T-helper 2 cell treated with Interferon-gamma antibody and Interleukin-4, amounts not matched to agents 5 μg/mL and 100 μg/mL, for 36 hours (primary cell): ENCODE results near the gene TMCO5A.

Experiments
- DNase-seq: peaks from one replicate; pipeline ENCODE4 v3.0.0; 2021; ENCODE audit warnings: low spot score
- H3K27ac Mint-ChIP-seq: one replicate; pipeline ENCODE4 v1.8.0; 2021; ENCODE audit warnings: mild to moderate bottlenecking, mixed read lengths
- H3K27me3 Mint-ChIP-seq: one replicate; pipeline ENCODE4 v1.8.0; 2021; ENCODE audit warnings: low read depth, mixed read lengths
- H3K36me3 Mint-ChIP-seq: one replicate; pipeline ENCODE4 v1.8.0; 2021; ENCODE audit warnings: low read depth, mixed read lengths
- H3K4me1 Mint-ChIP-seq: one replicate; pipeline ENCODE4 v1.8.0; 2021; ENCODE audit warnings: low read depth, mixed read lengths
- H3K4me3 Mint-ChIP-seq: one replicate; pipeline ENCODE4 v1.8.0; 2022; ENCODE audit warnings: mild to moderate bottlenecking, moderate library complexity, mixed read lengths
- H3K9me3 Mint-ChIP-seq: one replicate; pipeline ENCODE4 v1.8.0; 2021; ENCODE audit warnings: mixed read lengths

The TMCO5A gene

GRCh38 chr15:37934340-37934739 lies at the start of gene TMCO5A:
Gene TMCO5A (plus strand): TSS chr15:37934640. CDS start chr15:37936324, 1,684 bp downstream.
- Mint-ChIP-seq H3K36me3 (no peaks in the 10 kb centered on the region), H3K4me1 (no peaks in the 10 kb centered on the region)

GRCh38 chr15:37885651-37886050 lies 48.8 kb upstream of the TMCO5A start:
- no peaks in the 10 kb centered on the region for H3K27me3 Mint-ChIP-seq
- no peaks in the 10 kb centered on the region for H3K4me1 Mint-ChIP-seq
- DNase-seq: no peak
- H3K4me3 Mint-ChIP-seq: no peak overlapping the region
- no peaks in the 10 kb centered on the region for H3K36me3 Mint-ChIP-seq
- no peak overlapping the region for H3K27ac Mint-ChIP-seq
- H3K9me3 Mint-ChIP-seq: no peaks in the 10 kb centered on the region

More at GRCh38 chr15:37934340-37934739, at the start of gene TMCO5A:
- no peak for DNase-seq
- Mint-ChIP-seq H3K9me3 (no peaks in the 10 kb centered on the region), H3K4me3 (no peak within 1 kb of the TSS), H3K27ac (no peak within 1 kb of the TSS), H3K27me3 (no peaks in the 10 kb centered on the region)

- no peak overlapping the region for H3K27ac Mint-ChIP-seq
- DNase-seq: no peak
- no peaks in the 10 kb centered on the region for H3K27me3 Mint-ChIP-seq
- H3K4me3 Mint-ChIP-seq: no peak overlapping the region
- H3K4me1 Mint-ChIP-seq: no peaks in the 10 kb centered on the region
- no peaks in the 10 kb centered on the region for H3K36me3 Mint-ChIP-seq
- no peaks in the 10 kb centered on the region for H3K9me3 Mint-ChIP-seq
Measured at GRCh38 chr15:37888356-37888755, 46.1 kb upstream of the TMCO5A start.

GRCh38 chr15:37891766-37892368 lies 42.6 kb upstream of the TMCO5A start:
- no peak for DNase-seq
- H3K27ac Mint-ChIP-seq: no peak overlapping the region

GRCh38 chr15:37893309-37893708 lies 41.1 kb upstream of the TMCO5A start:
- Mint-ChIP-seq H3K27ac (no peak overlapping the region), H3K4me3 (no peak overlapping the region), H3K4me1 (no peaks in the 10 kb centered on the region), H3K9me3 (no peaks in the 10 kb centered on the region), H3K36me3 (no peaks in the 10 kb centered on the region), H3K27me3 (no peaks in the 10 kb centered on the region)
- no peak for DNase-seq

More at GRCh38 chr15:37891766-37892368, 42.6 kb upstream of the TMCO5A start:
- no peaks in the 10 kb centered on the region for H3K4me1 Mint-ChIP-seq
- H3K27me3 Mint-ChIP-seq: no peaks in the 10 kb centered on the region
- no peaks in the 10 kb centered on the region for H3K36me3 Mint-ChIP-seq
- no peak overlapping the region for H3K4me3 Mint-ChIP-seq
- H3K9me3 Mint-ChIP-seq: no peaks in the 10 kb centered on the region

- Mint-ChIP-seq H3K36me3 (no peaks in the 10 kb centered on the region), H3K4me1 (no peaks in the 10 kb centered on the region), H3K27me3 (no peaks in the 10 kb centered on the region), H3K4me3 (no peak overlapping the region), H3K9me3 (no peaks in the 10 kb centered on the region), H3K27ac (no peak overlapping the region)
- no peak for DNase-seq
Measured at GRCh38 chr15:37898362-37898761, 36.1 kb upstream of the TMCO5A start.

GRCh38 chr15:37900326-37901221 lies 33.9 kb upstream of the TMCO5A start:
- no peaks in the 10 kb centered on the region for H3K36me3 Mint-ChIP-seq
- no peaks in the 10 kb centered on the region for H3K27me3 Mint-ChIP-seq
- DNase-seq: no peak
- no peak overlapping the region for H3K27ac Mint-ChIP-seq
- H3K4me3 Mint-ChIP-seq: no peak overlapping the region
- no peaks in the 10 kb centered on the region for H3K4me1 Mint-ChIP-seq
- H3K9me3 Mint-ChIP-seq: no peaks in the 10 kb centered on the region

- no peak overlapping the region for H3K4me3 Mint-ChIP-seq
- no peak overlapping the region for H3K27ac Mint-ChIP-seq
- no peaks in the 10 kb centered on the region for H3K36me3 Mint-ChIP-seq
- no peak for DNase-seq
- H3K9me3 Mint-ChIP-seq: no peaks in the 10 kb centered on the region
- H3K27me3 Mint-ChIP-seq: no peaks in the 10 kb centered on the region
- H3K4me1 Mint-ChIP-seq: no peaks in the 10 kb centered on the region
Measured at GRCh38 chr15:37902126-37902525, 32.3 kb upstream of the TMCO5A start.

- Mint-ChIP-seq H3K4me3 (no peak overlapping the region), H3K27me3 (no peaks in the 10 kb centered on the region), H3K4me1 (no peaks in the 10 kb centered on the region), H3K27ac (no peak overlapping the region), H3K36me3 (no peaks in the 10 kb centered on the region), H3K9me3 (no peaks in the 10 kb centered on the region)
- DNase-seq: no peak
Measured at GRCh38 chr15:37903919-37904625, 30.4 kb upstream of the TMCO5A start.

- no peak overlapping the region for H3K4me3 Mint-ChIP-seq
- no peaks in the 10 kb centered on the region for H3K27me3 Mint-ChIP-seq
- H3K36me3 Mint-ChIP-seq: no peaks in the 10 kb centered on the region
- no peaks in the 10 kb centered on the region for H3K9me3 Mint-ChIP-seq
- H3K27ac Mint-ChIP-seq: no peak overlapping the region
- no peaks in the 10 kb centered on the region for H3K4me1 Mint-ChIP-seq
- DNase-seq: no peak
Measured at GRCh38 chr15:37907136-37907535, 27.3 kb upstream of the TMCO5A start.

GRCh38 chr15:37921527-37922385 lies 12.7 kb upstream of the TMCO5A start:
- DNase-seq: no peak
- H3K27me3 Mint-ChIP-seq: no peaks in the 10 kb centered on the region
- no peaks in the 10 kb centered on the region for H3K9me3 Mint-ChIP-seq
- no peaks in the 10 kb centered on the region for H3K36me3 Mint-ChIP-seq
- H3K27ac Mint-ChIP-seq: no peak overlapping the region
- H3K4me1 Mint-ChIP-seq: no peaks in the 10 kb centered on the region
- no peak overlapping the region for H3K4me3 Mint-ChIP-seq

GRCh38 chr15:37926136-37926535 lies 8.3 kb upstream of the TMCO5A start:
- Mint-ChIP-seq H3K4me3 (no peak overlapping the region), H3K4me1 (no peaks in the 10 kb centered on the region), H3K36me3 (no peaks in the 10 kb centered on the region), H3K9me3 (no peaks in the 10 kb centered on the region), H3K27ac (no peak overlapping the region), H3K27me3 (no peaks in the 10 kb centered on the region)
- DNase-seq: no peak

GRCh38 chr15:37929238-37929637 lies 5.2 kb upstream of the TMCO5A start:
- H3K36me3 Mint-ChIP-seq: no peaks in the 10 kb centered on the region
- no peaks in the 10 kb centered on the region for H3K27me3 Mint-ChIP-seq
- H3K27ac Mint-ChIP-seq: no peak overlapping the region

More at GRCh38 chr15:37929238-37929637, 5.2 kb upstream of the TMCO5A start:
- DNase-seq: no peak
- no peaks in the 10 kb centered on the region for H3K4me1 Mint-ChIP-seq
- no peak overlapping the region for H3K4me3 Mint-ChIP-seq
- no peaks in the 10 kb centered on the region for H3K9me3 Mint-ChIP-seq
